ENCODE measurements around the gene LCP2.

DNA sequence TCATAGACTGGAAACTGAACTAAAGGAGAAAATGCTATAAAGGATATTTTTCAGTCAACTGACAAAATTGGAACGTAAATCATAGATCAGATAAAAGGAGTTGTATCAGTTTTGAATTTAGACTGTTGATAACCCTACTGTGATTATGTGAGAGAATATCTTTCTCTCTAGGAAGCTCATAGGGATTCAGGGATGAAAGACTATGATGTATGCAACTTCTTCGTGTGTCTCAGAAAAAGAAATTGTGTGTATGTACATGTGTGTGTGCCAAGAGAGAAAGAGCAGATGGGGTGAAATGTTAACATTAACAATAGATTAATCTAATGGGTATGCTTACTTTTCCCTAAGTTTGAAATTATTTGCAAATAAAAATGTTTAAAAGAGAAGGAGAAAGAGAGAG, 95.5 kb downstream of the LCP2 start:
- TF ChIP-seq EZH2phosphoT487 (IDR thresholded peaks at IDR 0.05; ENCODE audit: low read depth, severe bottlenecking, unreplicated experiment) (no peak), EZH2 (IDR thresholded peaks at IDR 0.05; ENCODE audit: borderline replicate concordance) (no peak)
- TF ChIP-seq, protein P1, sequence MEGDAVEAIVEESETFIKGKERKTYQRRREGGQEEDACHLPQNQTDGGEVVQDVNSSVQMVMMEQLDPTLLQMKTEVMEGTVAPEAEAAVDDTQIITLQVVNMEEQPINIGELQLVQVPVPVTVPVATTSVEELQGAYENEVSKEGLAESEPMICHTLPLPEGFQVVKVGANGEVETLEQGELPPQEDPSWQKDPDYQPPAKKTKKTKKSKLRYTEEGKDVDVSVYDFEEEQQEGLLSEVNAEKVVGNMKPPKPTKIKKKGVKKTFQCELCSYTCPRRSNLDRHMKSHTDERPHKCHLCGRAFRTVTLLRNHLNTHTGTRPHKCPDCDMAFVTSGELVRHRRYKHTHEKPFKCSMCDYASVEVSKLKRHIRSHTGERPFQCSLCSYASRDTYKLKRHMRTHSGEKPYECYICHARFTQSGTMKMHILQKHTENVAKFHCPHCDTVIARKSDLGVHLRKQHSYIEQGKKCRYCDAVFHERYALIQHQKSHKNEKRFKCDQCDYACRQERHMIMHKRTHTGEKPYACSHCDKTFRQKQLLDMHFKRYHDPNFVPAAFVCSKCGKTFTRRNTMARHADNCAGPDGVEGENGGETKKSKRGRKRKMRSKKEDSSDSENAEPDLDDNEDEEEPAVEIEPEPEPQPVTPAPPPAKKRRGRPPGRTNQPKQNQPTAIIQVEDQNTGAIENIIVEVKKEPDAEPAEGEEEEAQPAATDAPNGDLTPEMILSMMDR (IDR thresholded peaks at IDR 0.05; ENCODE audit: poor library complexity) = no peak

All from hepatocyte (in vitro differentiated cells).